Activated T-helper 1 cell treated with anti-CD3 and anti-CD28 coated beads, Interleukin-2, amount 50 U/mL, for 16 hours (primary cell): ENCODE results near the gene CDK13.
"Not testable (repeated sequence)": the region's sequence is repeated elsewhere in the genome, so short reads cannot be mapped to it uniquely, and the experiment has no call there.

ENCODE experiments used
- DNase-seq, 2 donors: peaks; one replicate each; pipeline ENCODE4 v3.0.0-alpha.2; 2020; ENCODE audit warnings: low read depth in 1 of 2, low spot score in 1 of 2

The CDK13 gene

GRCh38 chr7:40097728-40098127 lies 147.7 kb downstream of the CDK13 start:
- DNase-seq = no peak

GRCh38 chr7:40098810-40099209 lies 148.8 kb downstream of the CDK13 start:
- DNase-seq = no peak

GRCh38 chr7:40099837-40100236 lies 149.8 kb downstream of the CDK13 start:
- no peak for DNase-seq

- no peak for DNase-seq
Observed at GRCh38 chr7:40101201-40101600, 151.1 kb downstream of the CDK13 start.

GRCh38 chr7:40102897-40103296 lies 152.8 kb downstream of the CDK13 start:
- no peak for DNase-seq

- DNase-seq = no peak
Observed at GRCh38 chr7:40105879-40106473, 155.9 kb downstream of the CDK13 start.

- DNase-seq = no peak
Observed at GRCh38 chr7:40115936-40116335, 165.9 kb downstream of the CDK13 start.

GRCh38 chr7:40117199-40117598 lies 167.1 kb downstream of the CDK13 start:
- not testable (repeated sequence) for DNase-seq

- not testable (repeated sequence) for DNase-seq
Observed at GRCh38 chr7:40118201-40118600, 168.1 kb downstream of the CDK13 start.

- DNase-seq = no peak
Observed at GRCh38 chr7:40120020-40120419, 170.0 kb downstream of the CDK13 start.

- DNase-seq = not testable (repeated sequence)
Observed at GRCh38 chr7:40122100-40122939, 172.3 kb downstream of the CDK13 start.

- DNase-seq = no peak
Observed at GRCh38 chr7:40122940-40123254, 172.8 kb downstream of the CDK13 start.

GRCh38 chr7:40133561-40134427 lies 183.7 kb downstream of the CDK13 start:
- no peak for DNase-seq

GRCh38 chr7:40134428-40135316 lies 184.6 kb downstream of the CDK13 start, which contains the start of the genes MPLKIP and SUGCT:
Gene MPLKIP (minus strand): TSS chr7:40134622. CDS start chr7:40134567, 55 bp downstream.
Gene SUGCT (plus strand): TSS chr7:40135005.
- peak; percentile 73 to 81 for DNase-seq

GRCh38 chr7:40135317-40135610 lies 185.2 kb downstream of the CDK13 start:
- DNase-seq = no peak

- DNase-seq = no peak
Observed at GRCh38 chr7:40137563-40137962, 187.5 kb downstream of the CDK13 start.

GRCh38 chr7:40138973-40139372 lies 188.9 kb downstream of the CDK13 start:
- DNase-seq = no peak

- DNase-seq = not testable (repeated sequence)
Observed at GRCh38 chr7:40139891-40140290, 189.8 kb downstream of the CDK13 start.

- not testable (repeated sequence) for DNase-seq
Observed at GRCh38 chr7:40141916-40142315, 191.9 kb downstream of the CDK13 start.

GRCh38 chr7:40145596-40146130 lies 195.6 kb downstream of the CDK13 start:
- DNase-seq = not testable (repeated sequence)
